ENCODE results near the gene HP. TPM values are rescaled to one million over a fixed set of nuclear protein-coding genes. Genes with fewer than 3 reads are reported as not detected.
"Not testable (repeated sequence)": the region's sequence is repeated elsewhere in the genome, so short reads cannot be mapped to it uniquely, and the experiment has no call there.

The HP gene
- total RNA-seq, 1 donor from 2014 or later: not detected

GRCh38 chr16:72073560-72074230 lies 19.4 kb downstream of the HP start:
- no peak overlapping the region for H3K4me3 Mint-ChIP-seq
- H3K36me3 Mint-ChIP-seq (ENCODE audit: low read depth): peaks cover 3% of the 10 kb centered on the region
- ATAC-seq (ENCODE audit: low read depth) (no peak), DNase-seq (no peak)
- intact Hi-C loops (cut with micrococcal nuclease): no loop called here
- TF ChIP-seq CTCF (IDR thresholded peaks at IDR 0.05): no peak
- no peaks in the 10 kb centered on the region for H3K9me3 Mint-ChIP-seq
- CTCF ChIA-PET: no interaction called here
- POLR2A ChIA-PET: no interaction called here
- H3K27ac Mint-ChIP-seq: no peak overlapping the region
- no peaks in the 10 kb centered on the region for H3K27me3 Mint-ChIP-seq
- H3K4me1 Mint-ChIP-seq: no peaks in the 10 kb centered on the region

GRCh38 chr16:72075067-72075466 lies 20.8 kb downstream of the HP start:
- H3K27me3 Mint-ChIP-seq; H3K27ac Mint-ChIP-seq; H3K4me1 Mint-ChIP-seq; DNase-seq; H3K36me3 Mint-ChIP-seq (ENCODE audit: low read depth); ATAC-seq (ENCODE audit: low read depth); POLR2A ChIA-PET; H3K9me3 Mint-ChIP-seq; CTCF ChIA-PET; H3K4me3 Mint-ChIP-seq; intact Hi-C loops (cut with micrococcal nuclease): not testable (repeated sequence)

GRCh38 chr16:72076991-72077706 lies 22.8 kb downstream of the HP start:
- H3K36me3 Mint-ChIP-seq (ENCODE audit: low read depth); ATAC-seq (ENCODE audit: low read depth); H3K27ac Mint-ChIP-seq; intact Hi-C loops (cut with micrococcal nuclease); CTCF ChIA-PET; H3K4me1 Mint-ChIP-seq; POLR2A ChIA-PET; H3K4me3 Mint-ChIP-seq; H3K27me3 Mint-ChIP-seq; H3K9me3 Mint-ChIP-seq; DNase-seq: not testable (repeated sequence)

GRCh38 chr16:72083778-72084404 lies 29.6 kb downstream of the HP start:
- DNase-seq (no peak), ATAC-seq (ENCODE audit: low read depth) (no peak)
- no peaks in the 10 kb centered on the region for H3K4me1 Mint-ChIP-seq
- H3K9me3 Mint-ChIP-seq: peaks cover 9% of the 10 kb centered on the region
- CTCF ChIA-PET: no interaction called here
- no peaks in the 10 kb centered on the region for H3K27me3 Mint-ChIP-seq
- H3K4me3 Mint-ChIP-seq: no peak overlapping the region
- intact Hi-C loops (cut with micrococcal nuclease): no loop called here
- H3K27ac Mint-ChIP-seq: no peak overlapping the region
- H3K36me3 Mint-ChIP-seq (ENCODE audit: low read depth): peaks cover 39% of the 10 kb centered on the region
- TF ChIP-seq CTCF (IDR thresholded peaks at IDR 0.05): no peak
- POLR2A ChIA-PET: no interaction called here

- intact Hi-C loops (cut with micrococcal nuclease): no loop called here
- Mint-ChIP-seq H3K27ac (no peak overlapping the region), H3K9me3 (peaks cover 9% of the 10 kb centered on the region), H3K4me3 (no peak overlapping the region), H3K4me1 (no peaks in the 10 kb centered on the region), H3K36me3 (ENCODE audit: low read depth) (peaks cover 44% of the 10 kb centered on the region), H3K27me3 (no peaks in the 10 kb centered on the region)
- ATAC-seq (ENCODE audit: low read depth): no peak
- DNase-seq: no peak
- CTCF ChIA-PET: no interaction called here
- TF ChIP-seq CTCF (IDR thresholded peaks at IDR 0.05): no peak
- POLR2A ChIA-PET: no interaction called here
These were observed 30.1 kb downstream of the HP start for GRCh38 chr16:72084445-72084844.

GRCh38 chr16:72085002-72085401 lies 30.7 kb downstream of the HP start:
- POLR2A ChIA-PET: no interaction called here
- no peak for TF ChIP-seq CTCF (IDR thresholded peaks at IDR 0.05)
- no peak for ATAC-seq (ENCODE audit: low read depth)
- H3K4me1 Mint-ChIP-seq: no peaks in the 10 kb centered on the region
- no peaks in the 10 kb centered on the region for H3K27me3 Mint-ChIP-seq
- H3K27ac Mint-ChIP-seq: no peak overlapping the region
- peaks cover 50% of the 10 kb centered on the region for H3K36me3 Mint-ChIP-seq (ENCODE audit: low read depth)
- intact Hi-C loops (cut with micrococcal nuclease): no loop called here
- no peak overlapping the region for H3K4me3 Mint-ChIP-seq
- DNase-seq: no peak
- CTCF ChIA-PET: no interaction called here
- H3K9me3 Mint-ChIP-seq: peaks cover 9% of the 10 kb centered on the region

All from activated B cell treated with CpG ODN at 0.5 μM for 24 hours (primary cell).